ENCODE measurements around the gene TTC9B. TPM values are rescaled to one million over a fixed set of nuclear protein-coding genes. Genes with fewer than 3 reads are reported as not detected.
A peak's percentile ranks its signal among the peaks of the same experiment; 100 is the strongest.

TTC9B gene
- total and polyA plus RNA-seq, 2 of the 13 experiments (the other 11 are each of a cell fraction or from before 2014, with no cell fraction given): not detected

GRCh38 chr19:40190891-40191835 lies 27.0 kb downstream of the TTC9B start, which contains the start of gene MAP3K10 (continued):
- TF ChIP-seq HMGXB3 (CRISPR knock-in tag; IDR thresholded peaks at IDR 0.05; ENCODE audit: borderline replicate concordance) (no peak), ZSCAN29 (CRISPR knock-in tag; conservative IDR thresholded peaks at IDR 0.05) (no peak), RAD51 (IDR thresholded peaks at IDR 0.05; ENCODE audit: borderline replicate concordance) (no peak), TRIM22 (IDR thresholded peaks at IDR 0.05) (no peak), SALL2 (CRISPR knock-in tag; IDR thresholded peaks at IDR 0.05) (no peak), NCOA1 (CRISPR knock-in tag; IDR thresholded peaks at IDR 0.05) (no peak), PAXIP1 (CRISPR knock-in tag; conservative IDR thresholded peaks at IDR 0.05) (peak; percentile 41; the same call in 1 of the 2 replicates), PRMT3 (CRISPR knock-in tag; IDR thresholded peaks at IDR 0.05; ENCODE audit: borderline replicate concordance, low read depth) (no peak), JDP2 (CRISPR knock-in tag; IDR thresholded peaks at IDR 0.05; ENCODE audit: borderline replicate concordance) (no peak), MIER2 (CRISPR knock-in tag; IDR thresholded peaks at IDR 0.05) (no peak), ZKSCAN8 (CRISPR knock-in tag; IDR thresholded peaks at IDR 0.05; ENCODE audit: borderline replicate concordance) (no peak), CREB3 (CRISPR knock-in tag; IDR thresholded peaks at IDR 0.05) (no peak), ZNF704 (CRISPR knock-in tag; IDR thresholded peaks at IDR 0.05; ENCODE audit: borderline replicate concordance) (0 out of 2 replicates have a peak, but pooled peaks have one; percentile 43), HMG20A (CRISPR knock-in tag; IDR thresholded peaks at IDR 0.05; ENCODE audit: borderline replicate concordance) (no peak), ZSCAN31 (CRISPR knock-in tag; IDR thresholded peaks at IDR 0.05; ENCODE audit: low read depth) (0 out of 2 replicates have a peak, but pooled peaks have one; percentile 74), SMAD1 (CRISPR knock-in tag; IDR thresholded peaks at IDR 0.05; ENCODE audit: borderline replicate concordance, low read depth) (peak; percentile 69), FOXO1 (CRISPR knock-in tag; IDR thresholded peaks at IDR 0.05) (peak; percentile 38; the same call in 1 of the 2 replicates)
